ENCODE measurements around the gene EP400.

The EP400 gene

GRCh38 chr12:131949431-131950181 is at the start of gene EP400:
EP400 (plus strand) TSS chr12:131949942; CDS start chr12:131960620, 10,678 bp downstream.
- peak; percentile 96 for DNase-seq

DNA sequence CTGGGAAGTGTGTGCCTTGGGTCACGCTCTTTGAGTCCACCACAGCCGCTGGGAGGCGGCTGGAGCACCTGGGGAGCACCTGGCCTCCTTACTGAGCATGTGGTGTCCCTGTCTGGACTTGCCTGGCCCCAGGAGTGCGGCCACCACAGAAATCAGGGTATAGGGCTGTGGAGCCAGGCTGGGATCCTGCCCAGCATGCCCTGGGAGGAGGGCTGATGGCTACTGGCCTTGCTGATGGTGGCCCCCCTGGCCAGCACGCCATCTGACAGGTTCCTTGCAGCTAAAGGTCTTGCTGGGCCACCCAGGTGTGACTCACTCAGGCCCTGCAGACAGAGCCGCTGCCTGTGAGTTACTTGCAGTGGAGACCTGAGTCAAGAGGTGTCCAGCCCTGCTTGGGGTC is 49.3 kb upstream of the EP400 start:
- no peak for DNase-seq

- no peak for DNase-seq
Measured at GRCh38 chr12:131901431-131902331, 48.1 kb upstream of the EP400 start.

GRCh38 chr12:131902332-131903241 is 47.2 kb upstream of the EP400 start:
- DNase-seq = no peak

GRCh38 chr12:131903270-131904255 is 46.2 kb upstream of the EP400 start:
- no peak for DNase-seq

GRCh38 chr12:131904346-131904745 is 45.4 kb upstream of the EP400 start:
- DNase-seq = no peak

DNA sequence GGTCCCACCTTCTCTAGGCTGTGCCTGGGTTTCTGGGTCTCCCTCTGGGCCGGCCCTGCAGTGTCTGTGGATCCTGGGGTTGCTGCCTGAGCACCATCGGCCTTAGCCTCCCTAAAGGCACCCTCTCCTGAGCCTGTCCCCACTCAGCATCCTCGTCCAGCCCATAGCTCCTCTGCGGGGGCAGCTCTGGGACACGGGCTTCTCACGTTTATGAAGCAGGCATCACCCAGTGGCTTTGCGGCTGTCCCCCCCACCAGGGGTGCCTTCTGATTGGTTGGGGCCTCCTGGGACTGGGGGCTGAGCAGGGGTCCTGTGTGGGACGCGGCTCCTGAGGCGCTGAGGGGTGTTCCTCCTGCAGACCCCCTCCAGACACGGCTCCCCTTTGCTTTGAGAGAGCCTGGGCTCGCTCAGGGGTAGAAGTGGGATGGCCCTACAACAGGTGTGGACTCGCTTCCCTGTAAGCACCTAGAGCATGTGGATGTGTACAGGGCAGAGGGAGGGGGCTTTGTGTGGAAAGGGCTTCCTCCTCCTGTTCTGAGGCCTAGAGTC is 44.6 kb upstream of the EP400 start:
- DNase-seq = no peak

DNA sequence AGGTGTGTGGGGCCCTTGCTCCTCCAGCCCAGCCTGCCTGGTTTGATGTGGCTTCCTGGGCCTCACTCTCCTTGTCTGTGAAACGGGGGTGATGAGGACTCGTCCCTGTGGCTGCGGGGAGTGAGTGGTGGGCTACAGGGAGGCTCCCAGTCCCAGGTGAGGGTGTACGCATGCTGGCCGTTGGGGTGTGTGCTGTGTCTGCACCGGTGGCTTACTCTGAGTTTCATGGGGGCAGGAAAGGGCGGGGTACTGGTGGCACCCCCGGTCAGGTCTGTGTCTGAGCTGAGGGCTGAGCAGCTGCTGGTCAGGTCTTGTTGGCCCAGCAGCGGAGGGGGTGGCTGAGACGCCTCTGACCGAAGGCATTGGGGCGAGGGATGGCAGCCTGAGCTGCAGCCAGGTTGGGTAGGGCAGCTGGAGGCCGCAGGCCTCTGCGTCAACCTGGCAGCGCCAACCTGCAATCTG is 44.1 kb upstream of the EP400 start:
- no peak for DNase-seq

DNA sequence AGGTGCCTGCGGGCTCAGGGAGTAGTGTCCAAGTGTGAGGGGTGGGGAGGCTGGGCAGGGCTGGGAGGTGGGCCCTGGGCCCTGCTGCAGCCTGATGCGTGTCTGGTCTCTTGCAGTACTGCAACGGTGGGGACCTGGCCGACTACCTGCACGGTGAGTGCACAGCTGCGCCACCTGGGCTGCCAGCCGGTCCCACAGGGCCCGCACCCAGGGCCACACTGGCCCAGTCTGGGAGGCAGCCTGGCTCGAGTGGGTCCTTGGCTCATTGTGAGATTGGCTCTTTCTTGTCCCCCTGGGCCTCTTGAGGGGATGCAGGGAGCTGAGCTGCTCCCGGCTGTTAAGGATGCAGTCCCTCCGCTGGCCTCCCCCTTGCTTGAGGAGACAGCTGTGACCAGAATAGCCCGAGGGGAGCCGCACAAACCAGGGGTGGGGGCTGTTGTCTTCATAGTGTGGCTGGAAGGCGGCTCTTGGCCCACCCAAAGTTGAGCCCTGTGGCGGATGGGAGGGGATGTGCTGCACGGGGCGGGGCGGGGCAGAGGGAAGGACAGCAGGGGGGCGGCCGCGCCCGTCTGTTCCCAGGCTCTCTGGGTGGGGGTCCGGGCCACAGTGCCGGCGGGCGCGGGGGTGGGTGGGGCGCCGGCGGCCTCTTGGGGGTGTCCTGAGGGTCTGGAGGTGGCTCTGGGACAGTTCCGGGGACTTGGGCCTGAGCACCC is 42.2 kb upstream of the EP400 start:
- DNase-seq = no peak

GRCh38 chr12:131908092-131909080 is 41.4 kb upstream of the EP400 start:
- no peak for DNase-seq

GRCh38 chr12:131909081-131909751 is 40.5 kb upstream of the EP400 start:
- no peak for DNase-seq

DNA sequence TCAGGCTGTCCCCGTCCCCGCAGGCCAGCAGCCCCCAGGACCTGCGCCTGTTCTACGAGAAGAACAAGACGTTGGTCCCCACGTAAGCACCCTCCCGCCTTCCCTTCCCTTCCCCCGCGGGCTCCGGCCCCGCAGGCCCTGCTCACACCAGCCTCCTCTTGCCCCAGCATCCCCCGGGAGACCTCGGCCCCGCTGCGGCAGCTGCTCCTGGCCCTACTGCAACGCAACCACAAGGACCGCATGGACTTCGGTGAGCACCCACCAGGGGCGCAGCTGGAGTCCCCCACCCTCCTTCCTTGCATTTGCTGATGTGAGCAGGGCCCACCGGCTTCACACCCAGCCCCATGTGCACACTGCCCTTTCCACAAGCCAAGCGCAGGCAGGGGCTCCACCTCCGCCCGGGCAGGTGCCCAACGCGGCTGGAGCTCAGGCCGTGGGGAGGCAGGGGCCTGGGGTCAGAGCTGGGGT is 40.0 kb upstream of the EP400 start:
- DNase-seq = no peak

DNA sequence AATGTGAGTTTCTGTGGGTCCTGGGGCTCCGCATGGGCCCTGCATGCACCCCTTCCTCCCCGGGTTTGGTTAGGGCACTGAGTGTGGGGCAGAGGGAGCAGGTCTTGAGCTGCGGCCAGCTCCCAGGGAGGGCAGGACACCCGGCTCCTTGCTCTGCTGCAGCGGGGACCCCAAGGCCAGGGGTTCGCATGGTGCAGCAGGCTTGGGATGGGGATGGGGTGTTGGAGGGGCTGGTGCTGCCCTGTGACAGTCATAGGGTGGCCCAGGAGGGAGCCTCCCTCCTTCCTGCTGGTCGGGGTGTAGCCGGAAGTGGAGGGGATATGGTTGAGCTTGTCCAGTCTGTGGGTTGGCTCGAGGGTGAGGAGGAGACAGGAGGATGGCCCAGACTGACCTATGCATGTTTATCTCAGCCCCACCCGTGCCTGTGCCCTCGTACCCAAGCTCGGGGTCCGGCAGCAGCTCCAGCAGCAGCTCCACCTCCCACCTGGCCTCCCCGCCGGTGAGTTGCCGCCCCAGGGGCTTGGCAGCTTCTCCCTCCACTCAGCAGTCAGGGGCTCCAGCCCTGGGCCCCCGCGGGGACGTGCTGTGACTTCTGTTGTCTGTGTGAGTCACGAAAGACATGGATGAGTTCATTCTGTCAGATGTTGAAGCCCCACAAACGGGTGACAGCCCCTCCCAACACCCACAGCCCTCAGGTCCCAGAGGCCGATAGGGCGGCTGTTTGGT is 39.3 kb upstream of the EP400 start:
- DNase-seq = no peak

GRCh38 chr12:131911028-131911650 is 38.6 kb upstream of the EP400 start:
- no peak for DNase-seq

DNA sequence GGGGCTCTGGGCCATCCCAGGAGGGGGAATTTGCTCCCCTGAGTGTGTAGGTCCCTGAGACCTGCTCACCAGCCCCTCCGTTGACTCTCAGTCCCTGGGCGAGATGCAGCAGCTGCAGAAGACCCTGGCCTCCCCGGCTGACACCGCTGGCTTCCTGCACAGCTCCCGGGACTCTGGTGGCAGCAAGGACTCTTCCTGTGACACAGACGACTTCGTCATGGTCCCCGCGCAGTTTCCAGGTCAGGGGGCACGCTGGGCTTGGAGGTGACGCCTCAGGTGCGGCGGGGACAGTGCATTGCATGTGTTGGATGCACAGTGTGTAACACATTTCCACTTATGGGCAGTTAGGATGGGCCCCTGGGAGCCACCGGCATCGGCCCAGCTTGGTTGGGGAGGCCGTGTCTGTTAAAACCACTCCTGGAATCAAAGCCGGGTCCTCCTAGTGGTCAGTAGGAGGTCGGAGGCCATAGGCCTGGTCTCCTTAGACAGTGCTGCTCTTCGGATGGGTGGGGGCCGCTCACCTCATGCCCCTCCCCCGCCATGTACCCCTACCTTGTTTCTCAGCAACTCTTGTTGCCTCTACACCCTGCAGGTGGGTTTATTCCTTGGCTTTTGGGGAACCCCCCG is 37.8 kb upstream of the EP400 start:
- DNase-seq = no peak

- DNase-seq = no peak
Measured at GRCh38 chr12:131912518-131913274, 37.0 kb upstream of the EP400 start.
